Mesenteric fat pad (tissue), 1 donor: Measurements from ENCODE around the gene TMEM266. TPM values are rescaled to one million over a fixed set of nuclear protein-coding genes. Genes with fewer than 3 reads are reported as not detected.

Source experiments
- DNase-seq: peaks from one replicate; pipeline ENCODE4 v3.0.0-alpha.2; 2020; ENCODE audit warnings: low spot score
- total RNA-seq: library from RNA; stranded (reverse); fragmentation: NEBNext Ultra II Directional; extraction: Animal tissue kit (Norgen Biotek cat#: 25700); gene quantifications from one replicate; pipeline ENCODE4 v1.2.1, GENCODE V29; 2021
- donor health status: DM: yes; HTN: yes; CAD: no.

Gene TMEM266
- total RNA-seq, 1 donor from 2014 or later = 0.19 TPM

DNA sequence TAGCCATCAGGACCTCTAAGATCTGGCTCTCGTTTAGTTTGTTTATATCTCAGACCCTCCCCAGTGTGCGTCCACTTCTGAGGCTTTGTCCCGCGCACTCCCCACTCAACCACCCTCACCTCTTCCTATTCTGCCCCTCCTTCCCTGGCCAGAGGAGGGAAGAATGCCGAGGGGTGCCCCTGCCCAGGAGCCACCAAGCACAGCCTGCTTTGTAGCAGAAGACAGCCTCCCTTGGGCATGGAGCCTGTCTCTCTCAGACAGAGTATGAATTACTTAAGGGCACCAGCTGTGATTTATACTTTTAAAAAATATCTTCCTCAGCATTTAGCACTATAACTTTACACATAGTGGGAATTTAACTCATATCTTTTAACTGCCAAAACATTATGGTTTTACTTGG, 6.0 kb downstream of the TMEM266 start:
- DNase-seq = no peak

DNA sequence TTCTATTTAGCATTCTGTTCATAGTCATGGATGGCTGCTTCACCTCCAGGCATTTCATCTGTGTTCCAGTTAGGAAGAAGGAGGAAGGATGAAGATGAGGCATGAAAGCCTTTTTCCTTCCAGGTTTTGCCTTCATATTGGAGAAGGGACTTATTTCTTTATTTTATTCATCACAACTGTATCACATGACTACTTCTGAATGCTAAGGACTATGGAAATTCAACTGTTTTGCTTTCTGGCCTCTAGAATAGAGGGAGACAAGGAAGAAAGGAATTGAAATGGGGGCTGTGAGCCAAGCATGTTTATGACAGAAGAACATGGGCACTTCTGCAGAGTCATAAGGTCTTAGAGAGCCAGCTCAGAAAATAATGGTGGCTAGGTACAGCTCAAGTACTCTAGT, 10.4 kb downstream of the TMEM266 start:
- DNase-seq = no peak

DNA sequence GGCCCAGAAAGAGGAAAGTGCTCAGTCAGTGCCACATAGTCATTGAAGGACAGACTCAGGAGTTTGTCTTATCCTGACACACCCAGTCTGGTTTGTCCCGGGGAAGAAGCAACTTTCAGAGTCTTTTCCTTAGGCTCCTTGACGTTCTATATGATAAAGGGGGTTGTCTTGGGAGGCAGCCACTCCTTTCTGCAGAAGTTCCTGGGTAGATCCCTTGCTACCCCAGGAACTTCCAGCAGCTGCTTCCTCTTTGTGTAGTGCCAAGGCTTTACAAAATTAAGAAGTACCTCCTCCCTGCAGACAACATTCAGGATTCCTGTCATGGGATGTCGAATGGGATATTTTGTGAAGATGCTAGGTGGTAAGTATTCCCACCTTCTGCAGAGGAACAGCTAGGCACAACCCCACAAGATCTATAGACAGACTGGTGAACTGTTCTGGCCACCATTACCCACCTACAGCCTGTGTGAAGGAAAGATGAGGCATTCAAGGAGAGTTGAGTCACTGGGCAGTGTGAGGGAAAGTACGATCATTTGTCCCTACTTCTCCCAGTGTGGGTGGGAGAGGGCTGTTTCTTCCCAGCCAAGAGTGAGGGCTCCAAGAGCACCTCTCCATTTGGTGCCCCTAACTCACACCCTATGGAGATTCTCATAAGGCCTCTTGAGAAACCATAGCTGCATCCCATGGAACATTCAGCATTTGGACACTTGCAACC, 11.3 kb downstream of the TMEM266 start:
- DNase-seq = no peak

DNA sequence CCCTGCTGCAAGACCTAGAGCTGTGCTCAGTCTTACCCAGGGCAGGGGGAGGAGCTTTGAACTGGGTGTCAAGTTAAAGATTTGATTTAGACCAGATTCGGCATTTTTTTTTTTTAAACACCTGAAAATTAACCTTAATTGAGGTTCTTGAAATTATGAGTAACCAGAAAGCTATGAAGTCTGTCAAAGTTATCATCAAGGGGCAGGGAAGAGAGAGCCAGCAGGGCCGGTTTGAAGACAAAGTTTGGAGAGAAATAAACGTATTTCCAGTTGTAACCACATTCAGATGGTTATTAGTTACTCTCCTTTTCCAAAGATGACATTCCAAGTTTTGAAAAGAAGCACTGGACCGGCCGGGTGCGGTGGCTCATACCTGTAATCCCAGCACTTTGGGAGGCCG, 12.0 kb downstream of the TMEM266 start:
- DNase-seq = no peak

DNA sequence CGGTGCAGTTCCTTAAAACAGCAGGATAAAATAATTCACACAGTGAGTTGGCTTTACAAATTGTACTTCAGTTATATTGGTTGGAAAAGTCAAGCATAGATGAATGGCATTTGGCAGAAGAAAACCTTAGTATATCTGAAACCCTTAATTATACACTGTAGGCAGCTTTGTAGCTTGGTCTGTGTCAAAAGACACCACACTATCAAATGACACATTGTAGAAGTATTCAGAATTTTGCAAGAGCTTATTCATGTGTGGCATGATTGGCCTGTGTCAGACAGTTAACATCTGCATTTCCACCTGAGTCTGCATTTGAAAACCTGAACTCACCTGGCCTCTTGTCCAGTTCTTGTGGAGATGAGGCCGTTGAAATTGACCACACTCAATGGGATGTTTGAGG, 13.8 kb downstream of the TMEM266 start:
- DNase-seq = no peak

DNA sequence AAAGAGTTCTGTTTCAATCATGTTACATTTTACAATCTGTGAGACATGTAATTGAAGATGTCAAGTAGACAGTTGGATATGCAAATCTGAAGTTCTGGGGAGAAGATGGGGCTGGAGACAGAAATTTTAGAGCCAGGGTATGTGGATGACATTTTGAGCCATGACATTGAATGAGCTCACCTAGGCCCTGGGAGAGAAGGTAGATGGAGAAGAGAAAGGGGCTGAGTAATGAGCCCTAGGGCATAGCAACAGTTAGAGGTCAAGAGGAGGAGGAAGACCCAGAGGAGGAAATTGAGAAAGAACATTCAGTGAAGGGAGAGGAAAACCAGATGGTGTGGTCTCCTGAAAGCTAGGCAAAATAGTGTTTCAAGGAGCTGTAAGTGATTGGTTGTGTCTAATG, 15.3 kb downstream of the TMEM266 start:
- no peak for DNase-seq

DNA sequence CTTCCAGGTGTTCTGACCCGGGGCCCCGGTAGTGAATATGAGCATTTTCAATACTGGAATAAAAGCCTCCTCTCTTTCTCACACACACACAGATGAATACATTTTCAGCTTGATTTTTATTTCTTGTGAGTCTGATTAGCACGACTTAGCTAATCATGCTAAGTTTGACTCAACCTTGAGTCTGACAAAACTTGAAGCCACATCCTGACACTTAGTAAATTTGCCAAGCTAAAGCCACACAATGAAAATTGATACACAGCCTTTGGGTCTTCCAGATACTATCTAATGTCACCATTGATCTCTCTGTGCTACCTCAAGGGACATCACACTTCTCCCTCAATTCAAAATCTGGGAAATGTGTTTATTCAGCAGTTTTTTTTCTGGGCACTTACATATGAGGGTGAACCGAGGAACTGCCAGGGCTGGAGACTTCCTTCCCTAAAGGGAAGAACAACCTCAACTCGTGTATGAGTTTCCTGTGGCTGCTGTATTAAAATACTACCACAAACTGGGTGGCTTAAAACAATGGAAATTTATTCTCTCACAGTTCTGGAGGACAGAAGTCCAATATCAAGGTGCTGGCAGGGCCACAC, 18.6 kb downstream of the TMEM266 start:
- no peak for DNase-seq

DNA sequence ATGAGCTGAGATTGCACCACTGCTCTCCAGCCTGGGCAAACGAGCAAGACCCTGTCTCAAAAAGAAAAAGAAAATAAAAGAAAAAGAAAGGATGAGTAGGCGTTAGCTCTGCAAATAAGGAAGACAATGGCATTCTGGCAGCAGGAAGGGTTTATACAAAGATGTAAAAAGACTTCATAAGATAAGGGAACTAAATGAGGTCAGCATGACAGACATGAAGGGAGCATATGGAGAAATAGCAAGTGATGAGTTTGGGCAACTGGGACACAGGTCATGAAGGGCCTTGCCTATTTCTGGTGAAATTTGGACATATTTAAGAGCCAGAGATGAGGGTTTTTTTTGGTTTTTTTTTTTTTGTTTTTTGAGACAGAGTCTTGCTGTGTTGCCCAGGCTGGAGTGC, 24.5 kb downstream of the TMEM266 start:
- no peak for DNase-seq

DNA sequence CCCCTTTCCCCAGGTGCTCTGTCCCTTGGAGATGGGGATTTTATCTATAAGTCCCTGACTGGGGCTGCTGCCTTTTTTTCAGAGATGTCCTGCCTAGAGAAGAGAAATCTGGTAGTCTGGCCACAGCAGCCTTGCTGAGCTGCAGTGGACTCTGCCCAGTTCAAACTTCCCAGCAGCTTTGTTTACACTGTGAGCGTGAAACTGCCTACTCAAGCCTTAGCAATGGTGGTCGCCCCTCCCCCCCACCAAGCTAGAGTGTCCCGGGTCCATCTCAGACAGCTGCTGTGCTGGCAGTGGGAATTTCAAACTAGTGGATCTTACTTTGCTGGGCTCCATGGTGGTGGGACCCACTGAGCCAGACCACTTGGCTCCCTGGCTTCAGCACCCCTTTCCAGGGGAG, 38.9 kb downstream of the TMEM266 start:
- DNase-seq = no peak

DNA sequence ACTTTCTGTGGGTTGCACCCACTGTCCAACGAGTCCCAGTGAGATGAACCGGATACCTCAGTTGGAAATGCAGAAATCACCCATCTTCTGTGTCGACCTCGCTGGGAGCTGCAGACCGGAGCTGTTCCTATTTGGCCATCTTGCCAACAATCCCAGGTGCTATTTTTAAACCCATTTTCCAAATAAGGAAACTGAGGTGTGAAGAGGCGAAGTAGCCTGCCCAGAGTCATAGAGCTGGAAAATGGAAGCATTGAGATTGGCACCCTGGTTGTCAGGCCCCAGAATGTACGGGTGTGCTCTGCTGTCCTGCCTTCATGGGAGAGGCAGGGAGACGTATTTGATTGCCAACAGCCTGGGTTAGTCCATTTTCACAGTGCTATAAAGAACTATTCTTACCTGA, 39.6 kb downstream of the TMEM266 start:
- no peak for DNase-seq

DNA sequence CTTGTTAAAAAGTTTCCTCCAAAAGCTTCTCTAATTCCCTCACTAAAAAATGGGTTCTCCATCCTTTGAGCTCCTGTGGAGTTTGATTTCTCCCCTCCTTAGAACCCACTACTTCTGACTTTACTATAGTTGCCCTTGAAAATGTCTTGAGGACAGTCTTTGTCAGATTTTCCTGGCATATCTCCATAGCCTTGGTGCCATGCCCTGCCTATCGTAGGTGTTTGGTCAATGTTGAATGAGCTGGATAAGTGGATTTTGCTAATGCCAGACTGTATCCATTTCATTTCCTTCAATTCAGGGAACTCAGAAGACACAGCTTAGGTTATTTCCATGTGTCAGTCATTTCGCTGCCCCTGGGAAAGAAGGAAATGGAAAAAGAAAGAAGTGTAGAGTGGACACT, 40.6 kb downstream of the TMEM266 start:
- DNase-seq = no peak

DNA sequence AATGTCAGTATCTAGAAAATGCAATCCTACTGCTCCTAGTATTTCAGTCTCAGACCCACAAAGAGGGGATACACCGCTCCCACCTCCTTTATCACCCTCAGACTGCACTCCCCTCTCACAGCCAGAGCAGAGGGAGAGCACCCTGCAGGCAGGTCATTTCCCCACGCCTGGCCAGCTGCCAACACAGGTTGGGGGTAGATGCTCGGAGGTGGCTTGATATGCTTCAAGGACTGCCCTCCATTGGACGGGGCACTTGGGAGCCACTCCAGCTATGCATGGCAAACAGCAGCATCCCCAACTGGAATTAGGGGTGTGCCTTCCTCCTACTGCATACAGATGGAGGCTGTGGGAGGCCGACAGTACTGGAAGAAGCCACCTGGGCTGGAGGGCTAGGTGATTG, 41.9 kb downstream of the TMEM266 start:
- no peak for DNase-seq

DNA sequence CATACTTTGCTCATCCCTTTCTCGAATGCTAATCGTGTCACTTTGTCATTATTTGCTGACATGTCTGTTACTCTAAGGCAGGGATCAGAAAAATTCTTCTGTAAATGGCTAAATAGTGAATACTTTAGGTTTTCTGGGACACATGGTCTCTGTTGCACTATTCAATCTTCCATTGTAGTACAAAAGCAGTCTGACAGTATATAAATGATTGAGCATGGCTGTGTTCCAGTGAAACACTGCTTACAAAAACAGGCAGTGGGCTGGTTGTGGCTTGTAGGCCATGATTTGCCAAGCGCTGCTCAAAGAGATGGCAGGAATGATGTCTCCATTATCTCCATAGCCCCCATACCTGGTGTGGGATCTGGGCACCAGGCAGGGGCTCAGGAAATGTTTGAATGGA, 45.6 kb downstream of the TMEM266 start:
- DNase-seq = no peak

DNA sequence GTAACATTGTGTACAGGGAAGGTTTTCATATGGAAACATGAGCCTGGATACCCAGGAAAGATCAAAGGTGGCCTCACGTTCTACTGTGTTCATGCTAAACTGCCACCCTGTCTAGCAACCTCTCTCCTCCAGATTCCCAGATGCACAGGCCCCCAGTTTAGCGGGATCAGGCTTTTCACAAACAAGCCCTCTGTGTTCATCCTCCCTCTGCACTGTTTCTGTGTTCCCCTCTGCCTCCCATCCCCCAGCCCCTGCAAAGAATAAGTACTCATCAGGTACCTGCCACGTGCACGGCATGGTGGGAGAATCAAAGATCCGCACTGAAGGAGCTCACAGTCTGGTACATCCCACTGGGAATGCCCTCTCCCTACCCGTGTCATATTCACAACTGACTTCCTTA, 46.1 kb downstream of the TMEM266 start:
- no peak for DNase-seq

DNA sequence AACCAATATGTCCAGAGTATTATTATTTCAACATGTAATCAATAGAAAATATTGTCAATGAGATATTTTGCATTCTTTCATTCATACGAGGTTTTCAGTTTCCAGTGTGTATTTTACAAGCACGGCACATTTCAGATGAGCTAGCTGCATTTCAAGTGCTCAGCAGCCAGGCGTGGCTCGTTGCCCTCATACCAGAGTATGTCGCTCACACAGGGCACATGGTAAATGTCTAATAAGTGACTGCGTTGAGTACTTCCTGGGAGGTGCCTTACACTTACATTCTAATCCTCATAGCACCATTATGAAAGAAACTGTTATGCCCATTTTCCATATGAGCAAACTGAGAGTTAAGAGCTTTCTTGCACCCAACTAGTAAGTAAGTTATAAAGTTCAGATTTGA, 47.4 kb downstream of the TMEM266 start:
- DNase-seq = no peak

DNA sequence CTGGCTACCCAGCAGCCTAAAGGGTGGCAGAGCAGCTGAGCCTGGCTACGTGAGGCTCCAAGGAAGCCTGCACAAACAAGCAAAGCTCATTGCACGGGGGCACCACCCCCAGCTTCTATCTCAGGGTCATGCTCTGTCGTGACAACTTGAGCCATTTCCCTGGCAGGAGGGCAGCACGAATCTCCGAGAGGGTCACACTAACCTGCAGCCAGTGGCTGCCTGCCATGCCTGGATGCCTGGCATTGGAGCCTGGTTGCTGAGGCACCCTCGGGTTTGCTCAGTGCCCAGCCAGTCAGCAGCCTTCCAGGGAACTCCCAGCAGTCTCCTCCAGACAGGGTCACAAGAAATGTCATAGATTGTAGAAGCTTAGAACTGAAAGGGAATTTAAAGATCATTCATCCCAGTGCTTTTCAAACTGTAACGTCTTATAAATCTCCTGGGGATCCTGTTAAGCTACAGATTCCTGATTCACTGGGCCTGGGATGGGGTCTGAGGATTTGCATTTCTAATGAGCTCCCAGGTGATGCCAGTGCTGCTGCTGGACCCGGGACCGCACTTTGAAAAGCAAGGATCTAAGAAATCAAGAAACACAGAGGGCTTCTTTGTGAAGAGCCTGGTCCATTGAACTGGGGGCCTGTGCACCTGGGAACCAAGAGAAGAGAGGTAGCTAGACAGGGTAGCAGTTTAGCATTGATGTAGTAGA, 48.4 kb downstream of the TMEM266 start:
- DNase-seq = no peak

DNA sequence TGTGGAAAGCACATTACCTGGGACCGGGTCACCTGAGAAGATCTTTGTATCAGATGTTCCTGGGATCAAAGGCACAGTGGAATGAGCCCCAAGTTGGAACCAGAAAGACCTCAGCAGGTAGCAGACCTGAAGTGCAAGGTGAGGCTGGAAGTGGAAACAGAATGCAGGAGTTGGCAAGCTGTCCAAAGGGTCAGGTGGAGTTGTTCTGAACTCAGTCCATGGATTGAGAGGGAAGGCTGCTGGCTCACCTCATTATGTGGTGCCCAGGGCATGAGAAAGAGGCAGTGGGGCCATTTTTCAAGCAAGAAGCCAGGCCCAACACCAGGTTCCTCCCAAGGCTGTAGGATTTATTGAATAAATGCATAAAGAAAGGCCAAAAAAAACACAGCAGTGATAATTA, 49.3 kb downstream of the TMEM266 start:
- DNase-seq = no peak

DNA sequence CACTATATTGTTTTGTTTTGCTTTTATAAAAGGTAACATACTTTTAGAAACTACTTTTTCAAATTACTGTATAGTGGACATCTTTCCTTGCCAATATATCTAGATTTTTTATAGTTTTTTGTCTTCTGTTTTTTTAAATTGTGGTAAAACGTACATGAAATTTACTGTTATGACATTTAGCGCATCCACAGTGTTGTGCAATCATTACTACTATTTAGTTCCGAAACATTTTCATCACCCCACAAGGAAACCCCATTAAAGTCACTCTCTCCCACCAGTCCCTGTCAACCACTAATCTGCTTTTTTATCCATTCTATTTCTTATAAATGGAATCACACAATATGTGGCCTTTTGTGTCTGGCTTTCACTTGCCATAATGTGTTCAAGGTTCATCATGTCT, 54.8 kb downstream of the TMEM266 start:
- DNase-seq = no peak

DNA sequence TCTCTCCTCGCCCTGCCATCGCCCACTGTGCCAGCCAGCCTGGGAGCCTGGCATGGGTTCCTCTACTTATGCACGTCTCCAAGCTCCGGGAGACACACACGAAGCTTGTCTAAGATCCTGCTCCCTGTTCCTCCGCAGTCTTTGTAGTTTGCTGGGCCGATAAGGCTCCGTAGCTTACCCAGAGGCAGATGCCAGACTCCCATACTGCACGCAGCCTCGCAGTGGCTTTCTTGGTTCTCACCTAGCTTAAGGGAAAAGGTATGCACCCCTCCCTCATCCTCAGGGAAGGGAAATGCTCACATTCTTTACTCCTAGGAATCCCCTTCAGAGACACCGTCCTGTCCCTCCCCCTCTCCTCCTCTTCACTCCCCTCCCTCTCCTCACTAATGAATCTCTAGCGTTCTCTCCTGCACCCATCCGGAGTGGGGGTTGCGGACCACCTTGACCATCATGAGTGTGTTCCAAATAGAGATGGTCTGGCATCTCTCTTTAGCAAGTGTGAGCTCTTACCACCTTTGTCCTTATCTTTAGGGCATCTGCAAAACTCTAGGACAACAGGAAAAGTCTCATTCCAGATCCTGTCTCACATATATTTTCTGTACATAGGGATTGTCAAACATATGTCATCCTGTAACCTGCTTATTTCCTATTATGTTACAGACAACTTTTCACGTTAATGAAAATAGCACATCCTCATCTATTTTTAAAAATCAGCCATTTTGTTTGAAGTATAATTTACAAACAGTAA, 56.5 kb downstream of the TMEM266 start:
- DNase-seq = no peak

DNA sequence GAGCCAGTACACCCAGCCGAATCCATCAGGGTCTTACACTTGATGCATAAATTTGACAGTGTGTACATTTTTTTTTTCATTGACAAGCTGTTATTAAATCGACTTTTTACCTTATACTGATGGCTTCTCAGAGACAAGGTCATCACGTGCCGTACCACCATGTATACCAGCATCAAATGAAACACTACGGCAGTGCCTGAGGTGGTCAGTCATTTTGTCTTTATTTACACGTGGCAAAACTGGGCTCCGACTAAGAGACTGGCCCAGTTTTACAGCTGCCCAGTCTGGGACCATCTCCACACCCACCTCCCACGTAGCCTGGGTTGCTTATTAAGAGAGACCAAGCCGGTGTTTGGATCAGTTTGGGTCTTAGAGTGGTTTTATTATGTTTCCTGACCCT, 57.4 kb downstream of the TMEM266 start:
- no peak for DNase-seq

DNA sequence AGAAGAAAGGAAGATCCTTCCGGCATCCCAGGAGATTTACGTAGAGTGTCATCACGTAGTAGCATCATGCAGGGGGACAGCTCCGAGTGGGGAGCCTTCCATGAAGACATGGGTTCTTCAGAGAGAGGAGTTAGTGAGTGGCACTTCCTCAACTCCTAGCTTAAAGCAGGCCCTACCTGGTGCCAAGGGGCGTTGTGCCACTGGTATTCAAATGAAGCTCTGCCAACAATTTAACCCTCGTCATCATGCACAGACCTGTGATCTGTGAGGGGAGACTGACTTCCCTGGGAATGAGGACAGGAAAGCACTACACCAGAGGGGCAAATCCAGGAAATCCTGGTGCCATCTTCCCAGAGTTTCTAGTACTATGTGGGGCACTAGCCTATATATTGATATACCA, 59.0 kb downstream of the TMEM266 start:
- no peak for DNase-seq

DNA sequence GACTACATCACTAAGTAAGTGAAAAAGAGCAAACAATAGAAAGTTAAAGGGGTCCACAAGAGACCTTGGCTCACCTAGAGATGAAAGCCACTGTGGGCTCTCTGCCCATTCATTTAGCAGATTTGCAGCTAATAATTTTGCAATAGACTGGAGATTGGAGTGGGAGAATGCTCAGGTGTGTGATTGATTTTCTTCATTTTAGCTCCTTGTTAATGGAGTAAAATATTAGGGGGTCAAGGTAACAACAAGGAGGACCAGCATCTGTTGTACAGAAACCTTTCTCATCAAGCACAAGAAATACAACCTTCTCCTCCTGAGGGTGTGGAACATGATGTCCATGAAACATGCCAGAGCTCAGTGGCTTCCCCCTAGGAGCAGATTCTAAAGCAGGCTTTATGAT, 63.2 kb downstream of the TMEM266 start:
- DNase-seq = no peak
